Fibroblast of pulmonary artery (primary cell): ENCODE measurements around the gene TUBB1.

Experiments used
- DNase-seq: peaks from one replicate; pipeline ENCODE4 v3.0.0-alpha.2; 2010; ENCODE audit warnings: low read depth
- H3K4me3 ChIP-seq: replicated peaks from 2 replicates; pipeline ENCODE4 v1.5.1; 2011; ENCODE audit warnings: low read depth, mild to moderate bottlenecking, control low read depth, low read length, moderate library complexity
- TF ChIP-seq, protein P1 (sequence below): IDR thresholded peaks from 2 replicates; pipeline ENCODE4 v1.5.1; 2011; ENCODE audit warnings: mild to moderate bottlenecking, control low read depth, low read length, inconsistent platforms; ENCODE audit errors: missing control alignments

The TUBB1 gene

DNA sequence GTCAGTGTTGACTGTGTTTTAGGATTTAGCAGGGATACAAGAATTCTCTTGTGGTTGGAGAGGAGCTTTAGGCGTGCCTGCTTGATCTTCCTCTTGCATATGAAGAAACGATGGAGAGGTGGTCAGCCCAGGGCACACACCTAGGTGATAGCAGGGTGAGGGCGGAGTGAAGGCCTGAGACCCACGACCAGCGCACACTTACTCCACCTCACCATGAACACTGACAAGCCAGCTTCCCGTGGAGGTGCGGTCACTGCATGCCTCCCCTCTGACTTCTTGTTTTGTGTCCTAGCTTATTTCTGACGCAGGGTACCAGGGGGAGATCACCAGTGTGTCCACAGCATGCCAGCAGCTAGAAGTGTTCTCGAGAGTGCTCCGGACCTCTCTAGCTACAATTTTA lies 30.0 kb upstream of the TUBB1 start:
- TF ChIP-seq, protein P1, sequence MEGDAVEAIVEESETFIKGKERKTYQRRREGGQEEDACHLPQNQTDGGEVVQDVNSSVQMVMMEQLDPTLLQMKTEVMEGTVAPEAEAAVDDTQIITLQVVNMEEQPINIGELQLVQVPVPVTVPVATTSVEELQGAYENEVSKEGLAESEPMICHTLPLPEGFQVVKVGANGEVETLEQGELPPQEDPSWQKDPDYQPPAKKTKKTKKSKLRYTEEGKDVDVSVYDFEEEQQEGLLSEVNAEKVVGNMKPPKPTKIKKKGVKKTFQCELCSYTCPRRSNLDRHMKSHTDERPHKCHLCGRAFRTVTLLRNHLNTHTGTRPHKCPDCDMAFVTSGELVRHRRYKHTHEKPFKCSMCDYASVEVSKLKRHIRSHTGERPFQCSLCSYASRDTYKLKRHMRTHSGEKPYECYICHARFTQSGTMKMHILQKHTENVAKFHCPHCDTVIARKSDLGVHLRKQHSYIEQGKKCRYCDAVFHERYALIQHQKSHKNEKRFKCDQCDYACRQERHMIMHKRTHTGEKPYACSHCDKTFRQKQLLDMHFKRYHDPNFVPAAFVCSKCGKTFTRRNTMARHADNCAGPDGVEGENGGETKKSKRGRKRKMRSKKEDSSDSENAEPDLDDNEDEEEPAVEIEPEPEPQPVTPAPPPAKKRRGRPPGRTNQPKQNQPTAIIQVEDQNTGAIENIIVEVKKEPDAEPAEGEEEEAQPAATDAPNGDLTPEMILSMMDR, result no peak
- DNase-seq, result no peak
- no peak overlapping the region for H3K4me3 ChIP-seq

DNA sequence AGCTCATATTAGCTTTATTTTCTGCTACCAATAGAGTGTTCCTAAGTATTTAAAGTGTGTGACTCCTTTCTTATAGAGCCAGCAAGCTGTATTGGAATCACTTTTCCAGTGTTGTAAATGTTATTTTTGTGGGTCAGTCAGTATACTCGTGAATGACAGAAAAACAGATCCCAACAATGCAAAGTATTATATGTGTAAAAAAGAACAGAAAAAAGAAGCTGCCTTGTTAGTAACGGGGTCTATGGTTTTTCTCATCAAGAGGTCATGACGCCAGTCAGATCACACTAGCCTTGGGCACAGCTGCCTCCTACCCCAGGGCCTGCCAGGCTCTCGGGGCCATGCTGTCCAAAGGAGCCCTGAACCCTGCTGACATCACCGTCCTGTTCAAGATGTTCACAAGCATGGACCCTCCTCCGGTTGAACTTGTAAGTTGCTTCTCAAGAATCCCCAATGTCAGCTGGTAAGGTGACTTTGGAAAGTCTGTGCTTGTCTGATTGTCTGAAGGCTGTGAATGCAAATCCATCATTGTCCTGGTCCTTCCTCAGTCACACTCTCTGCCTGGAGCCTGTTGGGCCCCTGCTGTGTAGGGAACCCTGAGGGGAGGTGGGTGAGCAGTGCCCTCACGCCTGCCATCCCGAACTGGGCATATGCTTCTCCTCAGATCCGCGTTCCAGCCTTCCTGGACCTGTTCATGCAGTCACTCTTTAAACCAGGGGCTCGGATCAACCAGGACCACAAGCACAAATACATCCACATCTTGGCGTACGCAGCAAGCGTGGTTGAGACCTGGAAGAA lies 28.4 kb upstream of the TUBB1 start:
- TF ChIP-seq, protein P1, result no peak
- H3K4me3 ChIP-seq, result no peak overlapping the region
- no peak for DNase-seq

DNA sequence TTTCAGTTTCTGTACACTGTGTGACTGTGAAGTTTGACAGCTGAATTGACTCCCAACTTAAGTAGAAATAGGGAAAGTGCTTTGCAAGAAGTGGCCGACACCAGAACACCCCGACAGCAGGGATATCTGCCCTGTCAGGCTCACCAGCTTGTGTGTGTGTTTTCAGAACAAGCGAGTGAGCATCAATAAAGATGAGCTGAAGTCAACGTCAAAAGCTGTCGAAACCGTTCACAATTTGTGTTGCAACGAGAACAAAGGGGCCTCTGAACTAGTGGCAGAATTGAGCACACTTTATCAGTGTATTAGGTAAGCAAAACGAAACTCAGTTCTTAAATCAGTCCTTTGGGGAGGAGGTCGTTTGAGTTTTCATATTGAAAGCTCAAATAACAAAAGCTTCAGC lies 27.5 kb upstream of the TUBB1 start:
- TF ChIP-seq, protein P1, result no peak
- no peak overlapping the region for H3K4me3 ChIP-seq
- no peak for DNase-seq

DNA sequence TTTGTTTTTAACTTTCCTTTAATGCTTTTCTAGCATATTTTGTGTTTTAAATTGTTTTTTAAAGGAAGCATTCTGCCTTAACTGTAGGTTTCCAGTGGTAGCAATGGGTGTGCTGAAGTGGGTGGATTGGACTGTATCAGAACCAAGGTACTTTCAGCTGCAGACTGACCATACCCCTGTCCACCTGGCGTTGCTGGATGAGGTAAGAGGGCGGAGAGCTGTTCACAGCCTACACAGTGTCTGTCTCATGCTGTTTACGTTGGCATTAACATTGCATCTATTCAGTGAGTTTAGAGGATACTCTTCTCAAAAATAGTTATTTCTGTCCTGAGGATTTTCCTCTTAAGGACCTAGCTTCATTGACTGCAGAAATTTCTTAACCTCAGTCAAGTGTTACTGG lies 26.3 kb upstream of the TUBB1 start:
- TF ChIP-seq, protein P1, result no peak
- DNase-seq, result no peak
- no peak overlapping the region for H3K4me3 ChIP-seq

DNA sequence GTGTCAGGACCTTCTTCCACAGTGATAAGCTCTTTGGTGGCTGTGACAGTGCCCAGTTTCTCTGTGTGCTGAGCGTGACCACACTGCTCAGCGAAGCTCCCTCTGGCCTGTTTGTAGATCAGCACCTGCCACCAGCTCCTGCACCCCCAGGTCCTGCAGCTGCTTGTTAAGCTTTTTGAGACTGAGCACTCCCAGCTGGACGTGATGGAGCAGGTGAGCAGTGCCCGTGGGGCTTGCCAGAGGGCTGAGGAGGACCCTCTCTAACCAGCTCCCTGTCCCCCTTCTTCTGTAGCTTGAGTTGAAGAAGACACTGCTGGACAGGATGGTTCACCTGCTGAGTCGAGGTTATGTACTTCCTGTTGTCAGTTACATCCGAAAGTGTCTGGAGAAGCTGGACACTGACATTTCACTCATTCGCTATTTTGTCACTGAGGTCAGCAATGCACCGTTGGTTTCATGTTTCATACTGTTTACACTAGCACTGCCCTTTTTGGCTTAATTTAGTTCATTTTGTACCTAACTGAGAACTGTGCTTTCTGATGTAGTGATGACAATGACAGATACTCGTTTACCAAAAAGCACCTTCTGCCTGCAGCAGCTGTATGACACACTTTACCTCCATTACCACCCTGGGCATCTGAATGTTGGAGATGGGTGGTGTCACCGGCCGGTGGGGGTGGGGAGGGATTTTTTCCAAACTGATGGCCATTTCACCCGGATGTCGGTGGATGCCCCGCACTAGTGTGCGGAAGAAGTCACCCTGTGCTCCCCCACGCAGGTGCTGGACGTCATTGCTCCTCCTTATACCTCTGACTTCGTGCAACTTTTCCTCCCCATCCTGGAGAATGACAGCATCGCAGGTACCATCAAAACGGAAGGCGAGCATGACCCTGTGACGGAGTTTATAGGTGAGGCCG lies 25.6 kb upstream of the TUBB1 start:
- no peak overlapping the region for H3K4me3 ChIP-seq
- TF ChIP-seq, protein P1, result no peak
- no peak for DNase-seq

DNA sequence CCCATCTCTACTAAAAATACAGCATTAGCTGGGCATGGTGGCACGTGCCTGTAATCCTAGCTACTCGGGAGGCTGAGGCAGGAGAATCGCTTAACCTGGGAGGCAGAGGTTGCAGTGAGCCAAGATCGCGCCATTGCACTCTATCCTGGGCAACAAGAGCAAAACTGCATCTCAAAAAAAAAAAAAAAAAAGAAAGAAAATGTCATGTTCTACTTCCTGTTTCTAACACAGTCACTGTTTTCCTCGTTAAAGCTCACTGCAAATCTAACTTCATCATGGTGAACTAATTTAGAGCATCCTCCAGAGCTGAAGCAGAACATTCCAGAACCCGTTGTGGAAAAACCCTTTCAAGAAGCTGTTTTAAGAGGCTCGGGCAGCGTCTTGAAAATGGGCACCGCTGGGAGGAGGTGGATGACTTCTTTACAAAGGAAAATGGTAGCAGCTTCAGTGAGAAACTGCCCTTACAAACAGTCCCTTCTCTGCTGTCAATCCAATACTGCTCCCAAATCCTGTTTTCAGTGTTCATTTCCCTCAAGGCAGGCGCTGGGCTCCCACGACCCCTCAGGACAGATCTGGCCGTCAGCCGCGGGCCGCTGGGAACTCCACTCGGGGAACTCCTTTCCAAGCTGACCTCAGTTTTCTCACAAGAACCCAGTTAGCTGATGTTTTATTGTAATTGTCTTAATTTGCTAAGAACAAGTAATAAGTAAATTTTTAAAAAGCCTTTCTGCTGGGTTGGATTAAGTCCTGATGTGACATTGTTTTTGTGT lies 24.7 kb upstream of the TUBB1 start:
- TF ChIP-seq, protein P1, result no peak
- H3K4me3 ChIP-seq, result no peak overlapping the region
- DNase-seq, result no peak
